Stromal cell of bone marrow (primary cell): ENCODE results near the gene TMEM11.

ENCODE experiments used
- DNase-seq: peaks from one replicate; pipeline ENCODE4 v3.0.0-alpha.2; 2012; ENCODE audit warnings: low read depth

The TMEM11 gene

GRCh38 chr17:21214015-21214776, at the start of gene TMEM11:
TSS of gene TMEM11 (minus strand) at chr17:21214161. CDS start at chr17:21214152, 9 bp downstream.
- DNase-seq = peak; percentile 91

- no peak for DNase-seq
Measured at GRCh38 chr17:21263376-21263775, 49.4 kb upstream of the TMEM11 start.

GRCh38 chr17:21262259-21262993, 48.5 kb upstream of the TMEM11 start:
- DNase-seq = no peak

GRCh38 chr17:21258593-21258992, 44.6 kb upstream of the TMEM11 start:
- DNase-seq = no peak

- no peak for DNase-seq
Measured at GRCh38 chr17:21253646-21254441, 39.9 kb upstream of the TMEM11 start.

GRCh38 chr17:21252796-21253645, 39.1 kb upstream of the TMEM11 start, which contains the start of gene NATD1:
TSS of gene NATD1 (minus strand) at chr17:21253410. CDS start at chr17:21253264, 146 bp downstream.
- peak; percentile 67 for DNase-seq

GRCh38 chr17:21252289-21252795, 38.4 kb upstream of the TMEM11 start:
- DNase-seq = no peak

GRCh38 chr17:21251337-21252010, 37.5 kb upstream of the TMEM11 start:
- no peak for DNase-seq

GRCh38 chr17:21250854-21251253, 36.9 kb upstream of the TMEM11 start:
- no peak for DNase-seq

GRCh38 chr17:21249920-21250703, 36.2 kb upstream of the TMEM11 start:
- no peak for DNase-seq

GRCh38 chr17:21249086-21249795, 35.3 kb upstream of the TMEM11 start:
- DNase-seq = no peak

GRCh38 chr17:21248500-21248899, 34.5 kb upstream of the TMEM11 start:
- DNase-seq = no peak

GRCh38 chr17:21247552-21248258, 33.7 kb upstream of the TMEM11 start:
- no peak for DNase-seq

GRCh38 chr17:21246698-21247097, 32.7 kb upstream of the TMEM11 start:
- DNase-seq = no peak

GRCh38 chr17:21245639-21246084, 31.7 kb upstream of the TMEM11 start:
- DNase-seq = no peak

GRCh38 chr17:21243516-21244303, 29.7 kb upstream of the TMEM11 start:
- DNase-seq = no peak

- no peak for DNase-seq
Measured at GRCh38 chr17:21242780-21243515, 29.0 kb upstream of the TMEM11 start.
